SU-DHL-6 (cell line): ENCODE measurements around the gene SORCS2.

Experiments used
- EZH2phosphoT487 ChIP-seq: fragments of 200-600 bp; sonication (generic), shearing (Covaris generic); conservative IDR thresholded peaks from 2 replicates; pipeline ENCODE4 v1.6.1; 2018; ENCODE audit warnings: mild to moderate bottlenecking, antibody characterized with exemption, low read length, moderate library complexity, mixed read lengths
- TF ChIP-seq, protein P1 (sequence below): fragments of 200-600 bp; sonication (generic); IDR thresholded peaks from one replicate; pipeline ENCODE4 v1.5.1; 2017; ENCODE audit warnings: antibody characterized with exemption, mild to moderate bottlenecking, low read length, moderate library complexity; ENCODE audit not compliant: insufficient read depth, poor library complexity, severe bottlenecking

DNA sequence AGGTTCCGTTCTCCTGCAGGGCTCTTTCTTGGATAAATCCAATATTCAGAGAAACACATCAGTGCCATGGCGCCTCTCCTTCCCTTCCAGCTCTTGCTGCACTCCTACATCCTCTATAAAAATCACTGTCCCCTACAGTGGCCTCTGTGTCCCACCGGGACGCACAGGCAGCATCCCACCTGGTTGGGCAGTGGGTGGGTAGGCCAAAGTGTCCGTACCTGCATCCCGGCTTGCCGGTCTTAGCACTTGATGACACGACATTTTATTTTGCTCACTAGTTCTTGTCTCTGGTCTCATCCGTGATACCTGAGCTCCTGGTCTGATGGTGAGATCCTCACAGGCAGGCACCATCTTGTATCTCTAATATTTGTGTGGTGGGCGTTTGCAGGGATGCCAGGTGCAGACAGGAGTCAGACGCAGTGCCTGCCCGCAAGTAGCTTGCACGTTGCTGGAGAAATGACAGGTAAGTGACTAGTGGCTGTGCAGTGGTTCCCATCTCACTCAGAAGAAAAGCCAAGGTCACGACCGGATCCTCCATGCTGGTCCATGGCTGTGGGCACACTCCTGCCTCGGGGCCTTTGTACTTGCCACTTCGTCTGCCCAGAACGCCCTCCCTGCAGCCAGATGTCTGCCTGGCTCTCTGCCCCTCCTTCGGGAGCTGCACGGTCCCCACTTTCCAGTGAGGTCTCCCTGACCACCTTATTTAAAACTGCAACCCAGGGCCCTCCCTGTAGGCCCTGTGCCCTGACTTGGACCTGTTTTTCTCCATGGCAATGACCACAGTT, 109.7 kb downstream of the SORCS2 start:
- TF ChIP-seq, protein P1, sequence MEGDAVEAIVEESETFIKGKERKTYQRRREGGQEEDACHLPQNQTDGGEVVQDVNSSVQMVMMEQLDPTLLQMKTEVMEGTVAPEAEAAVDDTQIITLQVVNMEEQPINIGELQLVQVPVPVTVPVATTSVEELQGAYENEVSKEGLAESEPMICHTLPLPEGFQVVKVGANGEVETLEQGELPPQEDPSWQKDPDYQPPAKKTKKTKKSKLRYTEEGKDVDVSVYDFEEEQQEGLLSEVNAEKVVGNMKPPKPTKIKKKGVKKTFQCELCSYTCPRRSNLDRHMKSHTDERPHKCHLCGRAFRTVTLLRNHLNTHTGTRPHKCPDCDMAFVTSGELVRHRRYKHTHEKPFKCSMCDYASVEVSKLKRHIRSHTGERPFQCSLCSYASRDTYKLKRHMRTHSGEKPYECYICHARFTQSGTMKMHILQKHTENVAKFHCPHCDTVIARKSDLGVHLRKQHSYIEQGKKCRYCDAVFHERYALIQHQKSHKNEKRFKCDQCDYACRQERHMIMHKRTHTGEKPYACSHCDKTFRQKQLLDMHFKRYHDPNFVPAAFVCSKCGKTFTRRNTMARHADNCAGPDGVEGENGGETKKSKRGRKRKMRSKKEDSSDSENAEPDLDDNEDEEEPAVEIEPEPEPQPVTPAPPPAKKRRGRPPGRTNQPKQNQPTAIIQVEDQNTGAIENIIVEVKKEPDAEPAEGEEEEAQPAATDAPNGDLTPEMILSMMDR, result no peak
- no peak for TF ChIP-seq EZH2phosphoT487
